Loucy (cell line): ENCODE measurements around the gene RAD51B.

Experiments used
- H2AFZ ChIP-seq: fragments of 200-600 bp; sonication (generic); 2 replicates; pipeline ENCODE4 v1.6.0; 2016; ENCODE audit warnings: antibody characterized with exemption, mild to moderate bottlenecking, low read length, moderate library complexity
- H3F3A ChIP-seq: fragments of 200-600 bp; 2 replicates; pipeline ENCODE4 v1.6.0; 2016; ENCODE audit warnings: antibody characterized with exemption, low read depth, mild to moderate bottlenecking
- H3K27me3 ChIP-seq: fragments of 200-600 bp; sonication (generic); 2 replicates; pipeline ENCODE4 v1.6.1; 2014; ENCODE audit warnings: low read length, mild to moderate bottlenecking; ENCODE audit not compliant: insufficient read depth, poor library complexity, severe bottlenecking
- H3K36me3 ChIP-seq: fragments of 200-600 bp; sonication (generic); 2 replicates; pipeline ENCODE4 v1.6.1; 2016; ENCODE audit warnings: low read length; ENCODE audit not compliant: insufficient read depth
- H3K4me1 ChIP-seq: fragments of 200-600 bp; sonication (generic); 2 replicates; pipeline ENCODE4 v1.5.1; 2014; ENCODE audit warnings: low read length, mild to moderate bottlenecking; ENCODE audit not compliant: insufficient read depth, poor library complexity, severe bottlenecking
- H3K4me2 ChIP-seq: fragments of 200-600 bp; sonication (generic); 2 replicates; pipeline ENCODE4 v1.6.0; 2014; ENCODE audit warnings: antibody characterized with exemption, low read length, low read depth, mild to moderate bottlenecking; ENCODE audit not compliant: poor library complexity, severe bottlenecking
- H3K4me3 ChIP-seq: fragments of 200-600 bp; sonication (generic); 2 replicates; pipeline ENCODE4 v1.5.1; 2014; ENCODE audit warnings: low read length, mild to moderate bottlenecking, mixed read lengths; ENCODE audit not compliant: poor library complexity, severe bottlenecking
- H3K79me2 ChIP-seq: fragments of 200-600 bp; sonication (generic); 2 replicates; pipeline ENCODE4 v1.6.1; 2014; ENCODE audit warnings: low read length; ENCODE audit not compliant: insufficient read depth
- H3K9ac ChIP-seq: fragments of 200-600 bp; sonication (generic); 2 replicates; pipeline ENCODE4 v1.6.0; 2014; ENCODE audit warnings: mild to moderate bottlenecking, low read depth, low read length, moderate library complexity; ENCODE audit not compliant: poor library complexity, severe bottlenecking
- H3K9me2 ChIP-seq: fragments of 200-600 bp; sonication (generic); replicated peaks from 2 replicates; pipeline ENCODE4 v1.6.1; 2016; ENCODE audit warnings: low read depth, low read length, mixed read lengths
- H3K9me3 ChIP-seq: fragments of 200-600 bp; sonication (generic); 2 replicates; pipeline ENCODE4 v1.6.1; 2014; ENCODE audit warnings: mild to moderate bottlenecking, antibody characterized with exemption, low read length, low read depth; ENCODE audit not compliant: insufficient read depth
- H4K20me1 ChIP-seq: fragments of 200-600 bp; sonication (generic); 2 replicates; pipeline ENCODE4 v1.6.0; 2014; ENCODE audit warnings: antibody characterized with exemption, low read length, mild to moderate bottlenecking; ENCODE audit not compliant: insufficient read depth, poor library complexity, severe bottlenecking
- CTCF ChIP-seq: fragments of 200-600 bp; sonication (generic); conservative IDR thresholded peaks from 2 replicates; pipeline ENCODE4 v1.5.1; 2014; ENCODE audit warnings: mild to moderate bottlenecking, antibody characterized with exemption, low read length
- EZH2phosphoT487 ChIP-seq: fragments of 200-600 bp; IDR thresholded peaks from 2 replicates; pipeline ENCODE4 v1.6.1; 2018; ENCODE audit warnings: antibody characterized with exemption, mild to moderate bottlenecking, moderate library complexity, borderline replicate concordance

The RAD51B gene

GRCh38 chr14:68448252-68448902 lies 628.8 kb downstream of the RAD51B start:
- Histone ChIP-seq H3K4me3 (no peak overlapping the region), H3K4me2 (no peak overlapping the region), H3K79me2 (no peaks in the 10 kb centered on the region), H3K9me3 (no peaks in the 10 kb centered on the region), H2AFZ (no peak overlapping the region), H3K9ac (no peak overlapping the region), H3F3A (no peaks in the 10 kb centered on the region), H3K9me2 (no peaks in the 10 kb centered on the region), H3K27me3 (no peaks in the 10 kb centered on the region), H4K20me1 (no peaks in the 10 kb centered on the region), H3K36me3 (no peaks in the 10 kb centered on the region), H3K4me1 (peaks cover 37% of the 10 kb centered on the region)
- no peak for TF ChIP-seq CTCF

GRCh38 chr14:68449561-68450181 lies 630.1 kb downstream of the RAD51B start:
- no peak overlapping the region for H3K4me2 ChIP-seq
- H3K27me3 ChIP-seq, result no peaks in the 10 kb centered on the region
- no peak for TF ChIP-seq CTCF
- no peak for TF ChIP-seq EZH2phosphoT487
- no peaks in the 10 kb centered on the region for H3K79me2 ChIP-seq
- no peaks in the 10 kb centered on the region for H3K36me3 ChIP-seq
- no peak overlapping the region for H2AFZ ChIP-seq
- no peak overlapping the region for H3K9ac ChIP-seq
- H3K4me3 ChIP-seq, result no peak overlapping the region
- no peaks in the 10 kb centered on the region for H3K9me2 ChIP-seq
- peaks cover 5% of the 10 kb centered on the region; the same call in 1 of the 2 replicates for H3K9me3 ChIP-seq
- H3K4me1 ChIP-seq, result peaks cover 24% of the 10 kb centered on the region
- no peaks in the 10 kb centered on the region for H3F3A ChIP-seq
- H4K20me1 ChIP-seq, result no peaks in the 10 kb centered on the region

- no peak for TF ChIP-seq CTCF
- TF ChIP-seq EZH2phosphoT487, result no peak
- H3F3A ChIP-seq, result no peaks in the 10 kb centered on the region
- H3K9me2 ChIP-seq, result no peaks in the 10 kb centered on the region
- no peaks in the 10 kb centered on the region for H3K79me2 ChIP-seq
- no peaks in the 10 kb centered on the region for H3K27me3 ChIP-seq
- H3K9ac ChIP-seq, result no peak overlapping the region
- H3K4me2 ChIP-seq, result no peak overlapping the region
- no peaks in the 10 kb centered on the region for H4K20me1 ChIP-seq
- H3K4me1 ChIP-seq, result peaks cover 15% of the 10 kb centered on the region
- H3K4me3 ChIP-seq, result no peak overlapping the region
- peaks cover 10% of the 10 kb centered on the region; the same call in 1 of the 2 replicates for H3K9me3 ChIP-seq
- no peak overlapping the region for H2AFZ ChIP-seq
- no peaks in the 10 kb centered on the region for H3K36me3 ChIP-seq
Measured at GRCh38 chr14:68450391-68451120, 631.0 kb downstream of the RAD51B start.
